GM23248 (cell line): ENCODE data around the gene ZNF83.

Experiments used
- EZH2 ChIP-seq: fragments of 200-600 bp; sonication (generic); IDR thresholded peaks from 2 replicates; pipeline ENCODE4 v1.6.1; 2018; ENCODE audit warnings: antibody characterized with exemption, mild to moderate bottlenecking; ENCODE audit not compliant: insufficient read depth, poor library complexity, severe bottlenecking
- EZH2phosphoT487 ChIP-seq: fragments of 200-600 bp; sonication (generic); IDR thresholded peaks from 2 replicates; pipeline ENCODE4 v1.6.1; 2018; ENCODE audit warnings: antibody characterized with exemption, moderate library complexity, mild to moderate bottlenecking, low read depth; ENCODE audit not compliant: insufficient read depth

DNA sequence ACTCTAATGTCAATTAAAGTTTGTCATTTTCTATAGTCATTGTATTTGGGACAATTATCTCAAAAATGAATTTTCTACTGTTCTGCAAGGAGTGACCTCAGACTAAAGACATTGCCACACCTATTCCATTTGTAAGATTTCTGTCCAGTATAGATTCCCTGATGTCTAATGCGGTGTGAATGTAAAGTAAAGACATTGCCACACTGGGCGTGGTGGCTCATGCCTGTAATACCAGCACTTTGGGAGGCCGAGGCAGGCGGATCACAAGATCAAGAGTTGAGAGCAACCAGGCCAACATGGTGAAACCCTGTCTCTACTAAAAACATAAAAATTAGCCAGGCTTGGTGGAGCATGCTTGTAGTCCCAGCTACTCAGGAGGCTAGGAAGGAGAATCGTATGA lies 13.8 kb upstream of the ZNF83 start:
- TF ChIP-seq EZH2phosphoT487 (no peak), EZH2 (no peak)
